Spleen (tissue), 7 donors: ENCODE data around the gene UBE2S.

Source experiments
- POLR2A ChIP-seq, 3 donors: fragments of 450-650 bp; IDR thresholded peaks; one replicate each; pipeline ENCODE4 v1.5.1; 2017; ENCODE audit warnings: antibody characterized with exemption in 3 of 3, mild to moderate bottlenecking in 1 of 3
- POLR2AphosphoS5 ChIP-seq, 3 donors: sonication (generic); formaldehyde crosslinking; IDR thresholded peaks; one replicate each; pipeline ENCODE4 v1.5.1; 2017; ENCODE audit warnings: antibody characterized with exemption in 3 of 3
- TF ChIP-seq, protein P1 (sequence below), 11 experiments: fragments of 200-600 bp in 7 of 11; fragments of 450-650 bp in 4 of 11; sonication (generic) in 4 of 11; IDR thresholded peaks in 8 of 11; conservative IDR thresholded peaks in 3 of 11; 1 replicate in 7 of 11; 2 replicates in 4 of 11; pipeline versions ENCODE4 v1.4.0 to v1.8.0; 2016 to 2021; ENCODE audit warnings: antibody characterized with exemption in 11 of 11, inconsistent platforms in 4 of 11, mild to moderate bottlenecking in 1 of 11
- donor health status: DM: no; HTN: no; CAD: no; lungs with moderate emphysema.
- donor health status: DM: no; HTN: no; CAD: no.
- donor health status: DM: no; HTN: no; CAD: no.

DNA sequence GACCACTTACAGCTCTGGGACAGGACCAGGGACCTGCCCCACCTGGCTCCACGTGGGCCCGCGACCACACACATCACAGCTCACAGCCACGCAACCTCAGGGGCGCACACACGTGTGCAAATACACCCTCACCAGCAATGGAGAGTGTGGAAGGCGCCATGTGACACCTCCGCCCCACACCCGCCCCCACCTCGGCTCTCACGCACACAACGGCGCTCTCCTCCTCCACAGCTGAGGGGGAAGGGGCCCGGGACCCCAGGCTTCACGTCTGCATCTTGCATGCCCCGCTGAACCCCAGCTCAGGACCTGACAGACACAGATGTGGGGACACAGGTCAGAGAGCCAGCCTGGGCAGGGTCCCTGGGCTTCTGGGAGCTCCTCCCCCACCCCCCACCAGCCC lies 41.9 kb upstream of the UBE2S start:
- TF ChIP-seq POLR2AphosphoS5 (IDR thresholded peaks at IDR 0.05): no peak
- TF ChIP-seq, protein P1, sequence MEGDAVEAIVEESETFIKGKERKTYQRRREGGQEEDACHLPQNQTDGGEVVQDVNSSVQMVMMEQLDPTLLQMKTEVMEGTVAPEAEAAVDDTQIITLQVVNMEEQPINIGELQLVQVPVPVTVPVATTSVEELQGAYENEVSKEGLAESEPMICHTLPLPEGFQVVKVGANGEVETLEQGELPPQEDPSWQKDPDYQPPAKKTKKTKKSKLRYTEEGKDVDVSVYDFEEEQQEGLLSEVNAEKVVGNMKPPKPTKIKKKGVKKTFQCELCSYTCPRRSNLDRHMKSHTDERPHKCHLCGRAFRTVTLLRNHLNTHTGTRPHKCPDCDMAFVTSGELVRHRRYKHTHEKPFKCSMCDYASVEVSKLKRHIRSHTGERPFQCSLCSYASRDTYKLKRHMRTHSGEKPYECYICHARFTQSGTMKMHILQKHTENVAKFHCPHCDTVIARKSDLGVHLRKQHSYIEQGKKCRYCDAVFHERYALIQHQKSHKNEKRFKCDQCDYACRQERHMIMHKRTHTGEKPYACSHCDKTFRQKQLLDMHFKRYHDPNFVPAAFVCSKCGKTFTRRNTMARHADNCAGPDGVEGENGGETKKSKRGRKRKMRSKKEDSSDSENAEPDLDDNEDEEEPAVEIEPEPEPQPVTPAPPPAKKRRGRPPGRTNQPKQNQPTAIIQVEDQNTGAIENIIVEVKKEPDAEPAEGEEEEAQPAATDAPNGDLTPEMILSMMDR (IDR thresholded peaks at IDR 0.05 in 8 of 11, conservative IDR thresholded peaks at IDR 0.05 in 3 of 11): no peak
- TF ChIP-seq POLR2A (IDR thresholded peaks at IDR 0.05): no peak
